Neuronal stem cell (in vitro differentiated cells): ENCODE results near the gene SLC25A30.

Source experiments
- DNase-seq: peaks from one replicate; pipeline ENCODE4 v3.0.0-alpha.2; 2013; ENCODE audit warnings: low spot score
- H2AFZ ChIP-seq: one replicate; pipeline ENCODE4 v1.6.1; 2013; ENCODE audit warnings: mild to moderate bottlenecking, low read length, inconsistent platforms
- H2AK5ac ChIP-seq: 2 replicates; pipeline ENCODE4 v1.6.1; 2013; ENCODE audit warnings: low read depth, mild to moderate bottlenecking, inconsistent platforms, low read length, moderate library complexity, mixed read lengths
- H2BK120ac ChIP-seq: 2 replicates; pipeline ENCODE4 v1.6.1; 2013; ENCODE audit warnings: low read depth, mild to moderate bottlenecking, inconsistent platforms, low read length, moderate library complexity, mixed read lengths
- H2BK12ac ChIP-seq: one replicate; pipeline ENCODE4 v1.6.1; 2013; ENCODE audit warnings: low read length, inconsistent platforms
- H2BK15ac ChIP-seq: 2 replicates; pipeline ENCODE4 v1.6.1; 2013; ENCODE audit warnings: mild to moderate bottlenecking, low read length, inconsistent platforms, mixed read lengths
- H2BK5ac ChIP-seq: one replicate; pipeline ENCODE4 v1.6.1; 2013; ENCODE audit warnings: inconsistent platforms, mild to moderate bottlenecking, low read length, moderate library complexity
- H3K14ac ChIP-seq: one replicate; pipeline ENCODE4 v1.6.1; 2013; ENCODE audit warnings: low read length, inconsistent platforms
- H3K18ac ChIP-seq: 2 replicates; pipeline ENCODE4 v1.6.1; 2013; ENCODE audit warnings: low read length, inconsistent platforms
- H3K23ac ChIP-seq: 2 replicates; pipeline ENCODE4 v1.6.1; 2013; ENCODE audit warnings: low read depth, mild to moderate bottlenecking, mixed read lengths, low read length, inconsistent platforms; ENCODE audit not compliant: poor library complexity
- H3K27ac ChIP-seq: replicated peaks from 3 replicates; pipeline ENCODE4 v1.5.1; 2013; ENCODE audit warnings: low read length, inconsistent platforms
- H3K27me3 ChIP-seq, 3 experiments: 2 replicates each; pipeline ENCODE4 v1.6.1; 2013; ENCODE audit warnings: low read length in 3 of 3, mild to moderate bottlenecking in 2 of 3, inconsistent platforms in 1 of 3, low read depth in 1 of 3, mixed read lengths in 1 of 3, moderate library complexity in 1 of 3; ENCODE audit not compliant: control insufficient read depth in 3 of 3, insufficient read depth in 3 of 3
- H3K36me3 ChIP-seq, 2 donors: replicated peaks in 1 of 2; 2 replicates each; pipeline ENCODE4 v1.6.1; 2013; ENCODE audit warnings: low read length in 2 of 2; ENCODE audit not compliant: control insufficient read depth in 2 of 2, insufficient read depth in 2 of 2
- H3K4ac ChIP-seq: 2 replicates; pipeline ENCODE4 v1.6.1; 2013; ENCODE audit warnings: inconsistent platforms, mild to moderate bottlenecking, low read length, moderate library complexity
- H3K4me1 ChIP-seq, 2 donors: 1 replicate in 1 of 2; 2 replicates in 1 of 2; pipeline ENCODE4 v1.6.1; 2013; ENCODE audit warnings: low read length in 2 of 2, low read depth in 1 of 2; ENCODE audit not compliant: control insufficient read depth in 2 of 2, insufficient read depth in 1 of 2
- H3K4me2 ChIP-seq: one replicate; pipeline ENCODE4 v1.6.1; 2013; ENCODE audit warnings: mild to moderate bottlenecking, low read length, inconsistent platforms; ENCODE audit not compliant: insufficient read depth, poor library complexity, severe bottlenecking
- H3K4me3 ChIP-seq, 2 donors: 2 replicates each; pipeline ENCODE4 v1.5.1; 2013; ENCODE audit warnings: low read length in 2 of 2, mild to moderate bottlenecking in 2 of 2, inconsistent platforms in 1 of 2, moderate library complexity in 1 of 2
- H3K79me1 ChIP-seq: one replicate; pipeline ENCODE4 v1.6.1; 2013; ENCODE audit warnings: low read depth, mild to moderate bottlenecking, inconsistent platforms, low read length, moderate library complexity
- H3K9ac ChIP-seq: one replicate; pipeline ENCODE4 v1.6.1; 2013; ENCODE audit warnings: mild to moderate bottlenecking, low read depth, low read length, inconsistent platforms; ENCODE audit not compliant: poor library complexity
- H3K9me3 ChIP-seq, 2 donors: replicated peaks in 1 of 2; 2 replicates each; pipeline versions ENCODE3 to v1.6.1; 2013; ENCODE audit warnings: low read length in 2 of 2, mild to moderate bottlenecking in 2 of 2, inconsistent platforms in 1 of 2, low read depth in 1 of 2, mixed read lengths in 1 of 2, moderate library complexity in 1 of 2; ENCODE audit not compliant: control insufficient read depth in 2 of 2, insufficient read depth in 1 of 2
- H4K8ac ChIP-seq: one replicate; pipeline ENCODE4 v1.6.1; 2013; ENCODE audit warnings: low read depth, mild to moderate bottlenecking, inconsistent platforms, low read length, moderate library complexity
- H4K91ac ChIP-seq: one replicate; pipeline ENCODE4 v1.6.1; 2013; ENCODE audit warnings: low read length, low read depth, mild to moderate bottlenecking, inconsistent platforms; ENCODE audit not compliant: poor library complexity
- WGBS, 2 donors: extraction: QIAGEN DNeasy Blood & Tissue Kit; methylation state at CpG; one replicate each; pipeline ENCODE4 v1.1.7; 2013; ENCODE audit warnings: missing lambda C conversion rate in 2 of 2, mixed read lengths in 1 of 2; ENCODE audit not compliant: insufficient read length in 2 of 2, insufficient replicate concordance in 1 of 2; ENCODE audit errors: extremely low coverage in 2 of 2; 5-methylcytosine and 5-hydroxymethylcytosine counted together

The SLC25A30 gene

DNA sequence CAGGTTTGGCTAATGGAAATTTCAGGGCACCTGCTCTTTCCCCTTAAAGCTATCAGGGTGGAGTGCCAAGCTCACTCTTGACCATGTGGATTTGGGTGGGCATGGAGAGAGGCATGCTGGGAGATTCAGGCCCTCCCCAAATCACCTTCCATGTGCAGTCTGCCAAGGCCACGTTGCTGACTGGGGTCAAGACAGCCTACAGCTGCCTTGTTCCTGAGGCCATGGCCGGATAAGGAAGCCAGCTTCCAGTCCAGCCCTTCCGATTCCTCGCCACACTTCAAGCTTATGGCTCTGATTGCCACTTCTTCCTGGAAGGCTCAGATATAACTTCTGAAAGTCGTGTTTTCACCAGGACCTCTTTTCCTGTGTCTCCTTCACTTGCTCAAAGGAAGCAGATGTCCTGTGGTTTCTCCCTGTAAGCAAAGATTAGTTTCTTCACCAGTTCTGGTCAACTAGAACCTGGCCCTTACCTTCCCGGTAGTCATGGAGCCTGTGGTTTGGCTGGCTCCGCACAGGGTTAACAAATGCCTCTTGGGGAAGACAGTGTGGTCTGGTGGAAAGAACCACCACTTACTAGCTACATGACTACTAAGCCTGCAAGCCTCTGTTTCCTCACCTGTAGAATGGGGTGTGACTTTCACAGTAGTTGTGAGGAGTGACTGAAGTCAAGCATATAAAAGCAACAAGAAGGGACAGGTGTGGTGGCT, 61.1 kb downstream of the SLC25A30 start:
- WGBS, 2 donors: no CpG with 5 or more reads among the region's 7 CpGs
- Histone ChIP-seq H3K4me1 (no peaks in the 10 kb centered on the region), H3K27me3 (no peaks in the 10 kb centered on the region), H2BK12ac (no peak overlapping the region), H3K9ac (no peak overlapping the region), H3K23ac (no peak overlapping the region), H2BK15ac (no peak overlapping the region), H3K9me3 (peaks cover 0 to 4% of the 10 kb centered on the region in 2 donors), H3K27ac (no peak overlapping the region), H4K91ac (no peak overlapping the region), H3K4ac (no peak overlapping the region), H3K79me1 (no peaks in the 10 kb centered on the region), H2AK5ac (no peak overlapping the region), H2BK120ac (no peak overlapping the region), H3K4me3 (peak overlapping the region in 1 of 2 donors; percentile 43), H2AFZ (no peak overlapping the region), H3K4me2 (no peak overlapping the region), H4K8ac (no peak overlapping the region), H2BK5ac (no peak overlapping the region), H3K18ac (no peak overlapping the region), H3K14ac (no peak overlapping the region), H3K36me3 (peaks cover 6 to 81% of the 10 kb centered on the region in 2 donors)
- no peak for DNase-seq

DNA sequence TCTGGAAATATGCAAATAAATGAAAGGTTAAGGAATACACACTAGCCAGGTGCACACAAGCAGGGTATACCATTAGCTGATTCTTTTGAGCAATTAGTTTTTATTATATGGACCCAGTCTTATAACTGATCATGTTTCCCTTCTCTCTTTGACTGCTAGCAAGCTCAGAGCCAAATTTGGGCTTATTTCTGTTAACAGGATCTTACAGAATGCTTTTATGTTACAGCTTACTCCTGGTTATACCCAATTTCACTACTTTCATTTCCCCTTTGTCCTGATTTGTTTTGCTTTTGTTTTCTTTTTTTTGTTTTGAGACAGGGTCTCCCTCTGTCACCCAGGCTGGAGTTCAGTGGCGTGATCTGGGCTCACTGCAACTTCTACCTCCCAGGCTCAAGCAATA, 64.3 kb downstream of the SLC25A30 start:
- peaks cover 11 to 83% of the 10 kb centered on the region in 2 donors for H3K36me3 ChIP-seq
- DNase-seq: no peak
- WGBS, 2 donors: no CpG with 5 or more reads among the region's 1 CpG
- no peak overlapping the region for H3K18ac ChIP-seq
- H2BK15ac ChIP-seq: no peak overlapping the region
- no peaks in the 10 kb centered on the region for H3K4me1 ChIP-seq
- H3K79me1 ChIP-seq: no peaks in the 10 kb centered on the region
- no peak overlapping the region for H3K4ac ChIP-seq
- no peak overlapping the region for H3K23ac ChIP-seq
- H3K9ac ChIP-seq: no peak overlapping the region
- H4K91ac ChIP-seq: no peak overlapping the region
- H2AFZ ChIP-seq: no peak overlapping the region
- H3K9me3 ChIP-seq: peaks cover 0 to 2% of the 10 kb centered on the region in 2 donors
- H3K4me3 ChIP-seq: no peak overlapping the region
- H3K27ac ChIP-seq: no peak overlapping the region
- no peak overlapping the region for H2BK5ac ChIP-seq
- no peak overlapping the region for H4K8ac ChIP-seq
- no peak overlapping the region for H2BK12ac ChIP-seq
- no peak overlapping the region for H2AK5ac ChIP-seq
- no peak overlapping the region for H2BK120ac ChIP-seq
- H3K14ac ChIP-seq: no peak overlapping the region
- H3K4me2 ChIP-seq: no peak overlapping the region
- no peaks in the 10 kb centered on the region for H3K27me3 ChIP-seq

DNA sequence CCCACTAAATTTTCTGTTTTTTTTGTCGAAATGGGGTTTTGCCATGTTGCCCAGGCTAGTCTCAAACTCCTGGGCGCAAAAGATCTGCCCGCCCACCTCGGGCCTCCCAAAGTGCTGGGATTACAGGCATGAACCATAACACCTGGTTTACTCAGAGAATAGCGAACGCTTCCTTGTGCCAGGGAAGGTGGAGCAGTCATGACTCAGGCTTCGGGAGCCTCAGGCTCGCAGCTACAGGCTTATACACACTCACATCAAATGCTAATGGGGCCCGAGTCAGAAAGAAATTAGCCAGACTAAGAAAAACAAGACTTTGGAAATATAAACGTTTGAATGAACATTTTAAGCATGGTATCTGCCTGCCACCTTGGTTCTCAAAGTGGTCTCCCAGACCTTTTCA, 66.1 kb downstream of the SLC25A30 start:
- WGBS, 2 donors: no CpG with 5 or more reads among the region's 10 CpGs
- no peak overlapping the region for H3K23ac ChIP-seq

DNA sequence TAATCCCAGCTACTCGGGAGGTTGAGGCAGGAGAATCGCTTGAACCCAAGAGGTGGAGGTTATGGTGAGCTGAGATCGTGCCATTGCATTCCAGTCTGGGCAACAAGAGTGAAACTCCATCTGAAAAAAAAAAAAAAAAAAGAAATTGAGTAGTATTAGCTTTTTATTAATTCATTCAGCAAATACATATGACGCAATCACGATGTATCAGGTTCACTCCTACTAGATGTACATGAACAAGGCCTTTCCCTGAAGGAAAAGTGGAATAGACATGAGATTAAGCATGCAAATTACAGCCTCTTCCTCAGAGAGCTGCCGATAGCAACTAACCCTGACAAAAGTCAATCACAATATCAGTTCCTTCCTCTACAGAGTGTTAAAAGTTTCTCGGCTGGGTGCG, 68.0 kb downstream of the SLC25A30 start:
- H3K14ac ChIP-seq: no peak overlapping the region
- no peak for DNase-seq
- H3K36me3 ChIP-seq: peaks cover 12 to 81% of the 10 kb centered on the region in 2 donors
- no peak overlapping the region for H3K4me2 ChIP-seq
- H2BK12ac ChIP-seq: no peak overlapping the region
- no peak overlapping the region for H4K8ac ChIP-seq
- H2AFZ ChIP-seq: no peak overlapping the region
- H3K4me1 ChIP-seq: no peaks in the 10 kb centered on the region
- peaks cover 0 to 2% of the 10 kb centered on the region in 2 donors for H3K9me3 ChIP-seq
- H2BK120ac ChIP-seq: no peak overlapping the region
- H3K18ac ChIP-seq: no peak overlapping the region
- H3K27me3 ChIP-seq: no peaks in the 10 kb centered on the region
- no peak overlapping the region for H4K91ac ChIP-seq
- H3K4ac ChIP-seq: no peak overlapping the region
- no peak overlapping the region for H3K23ac ChIP-seq
- no peak overlapping the region for H3K4me3 ChIP-seq
- H2AK5ac ChIP-seq: no peak overlapping the region
- no CpG with 5 or more reads among the region's 8 CpGs for WGBS, 2 donors
- H3K79me1 ChIP-seq: no peaks in the 10 kb centered on the region
- H2BK15ac ChIP-seq: no peak overlapping the region
- no peak overlapping the region for H3K9ac ChIP-seq
- no peak overlapping the region for H2BK5ac ChIP-seq
- H3K27ac ChIP-seq: no peak overlapping the region

More for the DNA sequence above, 66.1 kb downstream of the SLC25A30 start:
- Histone ChIP-seq H3K4me3 (no peak overlapping the region), H3K18ac (no peak overlapping the region), H2BK12ac (no peak overlapping the region), H3K14ac (no peak overlapping the region), H3K79me1 (no peaks in the 10 kb centered on the region), H2BK120ac (no peak overlapping the region), H3K36me3 (peaks cover 8 to 83% of the 10 kb centered on the region in 2 donors), H3K27ac (no peak overlapping the region), H3K27me3 (no peaks in the 10 kb centered on the region), H3K4me2 (no peak overlapping the region), H2BK15ac (no peak overlapping the region), H2BK5ac (no peak overlapping the region), H2AFZ (no peak overlapping the region), H3K9me3 (peaks cover 0 to 2% of the 10 kb centered on the region in 2 donors), H3K4ac (no peak overlapping the region), H4K91ac (no peak overlapping the region), H2AK5ac (no peak overlapping the region), H3K9ac (no peak overlapping the region), H3K4me1 (no peaks in the 10 kb centered on the region), H4K8ac (no peak overlapping the region)
- no peak for DNase-seq
